Inflammatory macrophage (primary cell): ENCODE data around the gene NLRP4.

ENCODE experiments used
- DNase-seq, 2 donors: peaks; one replicate each; pipeline ENCODE4 v3.0.0-alpha.2; 2020 to 2022
- total RNA-seq, 18 experiments: gene quantifications; one replicate each; lab custom pipeline; 2026; ENCODE audit warnings: mixed read lengths in 6 of 18, inconsistent platforms in 2 of 18; lab: John Stamatoyannopoulos, UW

Gene NLRP4, protein sequence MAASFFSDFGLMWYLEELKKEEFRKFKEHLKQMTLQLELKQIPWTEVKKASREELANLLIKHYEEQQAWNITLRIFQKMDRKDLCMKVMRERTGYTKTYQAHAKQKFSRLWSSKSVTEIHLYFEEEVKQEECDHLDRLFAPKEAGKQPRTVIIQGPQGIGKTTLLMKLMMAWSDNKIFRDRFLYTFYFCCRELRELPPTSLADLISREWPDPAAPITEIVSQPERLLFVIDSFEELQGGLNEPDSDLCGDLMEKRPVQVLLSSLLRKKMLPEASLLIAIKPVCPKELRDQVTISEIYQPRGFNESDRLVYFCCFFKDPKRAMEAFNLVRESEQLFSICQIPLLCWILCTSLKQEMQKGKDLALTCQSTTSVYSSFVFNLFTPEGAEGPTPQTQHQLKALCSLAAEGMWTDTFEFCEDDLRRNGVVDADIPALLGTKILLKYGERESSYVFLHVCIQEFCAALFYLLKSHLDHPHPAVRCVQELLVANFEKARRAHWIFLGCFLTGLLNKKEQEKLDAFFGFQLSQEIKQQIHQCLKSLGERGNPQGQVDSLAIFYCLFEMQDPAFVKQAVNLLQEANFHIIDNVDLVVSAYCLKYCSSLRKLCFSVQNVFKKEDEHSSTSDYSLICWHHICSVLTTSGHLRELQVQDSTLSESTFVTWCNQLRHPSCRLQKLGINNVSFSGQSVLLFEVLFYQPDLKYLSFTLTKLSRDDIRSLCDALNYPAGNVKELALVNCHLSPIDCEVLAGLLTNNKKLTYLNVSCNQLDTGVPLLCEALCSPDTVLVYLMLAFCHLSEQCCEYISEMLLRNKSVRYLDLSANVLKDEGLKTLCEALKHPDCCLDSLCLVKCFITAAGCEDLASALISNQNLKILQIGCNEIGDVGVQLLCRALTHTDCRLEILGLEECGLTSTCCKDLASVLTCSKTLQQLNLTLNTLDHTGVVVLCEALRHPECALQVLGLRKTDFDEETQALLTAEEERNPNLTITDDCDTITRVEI
- total RNA-seq, result 0 to 0.07 (median 0) reads per million in 18 experiments

DNA sequence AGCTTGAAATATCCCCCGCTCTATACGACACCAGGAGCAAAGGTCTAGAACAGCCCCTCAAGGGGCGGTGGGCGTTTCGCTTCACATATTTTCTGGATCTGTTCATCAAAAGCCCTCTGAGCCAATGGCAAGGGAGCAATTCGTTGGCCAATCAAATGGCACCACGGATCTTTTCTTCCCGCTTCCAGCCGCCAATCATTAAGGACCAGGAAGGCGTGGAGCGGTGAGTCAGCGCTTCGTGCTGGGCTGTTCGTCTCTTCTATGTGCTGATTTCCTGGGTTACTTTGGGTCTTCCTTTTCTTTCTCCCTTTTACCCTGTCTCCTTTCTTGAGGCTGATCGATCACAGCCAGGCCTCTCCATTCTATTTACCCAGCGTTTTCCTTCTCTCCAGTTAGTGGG lies at the start of gene NLRP4:
Gene NLRP4 (plus strand): TSS at position 201 of the 400 bp plus-strand sequence. CDS start 15,541 bp downstream, outside the sequence.
- DNase-seq, result no peak

DNA sequence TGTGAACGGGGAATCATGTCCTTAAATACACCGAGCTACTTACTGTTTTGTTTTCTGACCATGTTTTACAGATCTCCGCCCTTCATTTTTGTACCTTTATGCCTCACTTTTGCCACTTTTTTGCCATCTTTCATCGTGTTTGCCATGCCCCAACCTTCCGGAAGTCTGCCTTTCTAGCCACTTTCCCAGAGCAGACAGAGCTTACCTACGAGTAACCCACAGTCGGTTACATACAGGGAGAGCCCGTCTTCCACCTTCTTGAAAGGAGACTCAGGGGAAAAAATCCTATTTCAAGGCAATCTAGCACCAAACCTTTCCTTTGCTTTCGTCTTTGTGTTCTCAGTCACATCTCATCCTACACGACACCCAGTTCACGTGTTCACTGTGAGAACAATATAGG lies 41.3 kb upstream of the NLRP4 start:
- DNase-seq, result no peak

- DNase-seq, result no peak
Observed at GRCh38 chr19:55801416-55801815, 34.9 kb upstream of the NLRP4 start.

- DNase-seq, result no peak
Observed at GRCh38 chr19:55802281-55802680, 34.1 kb upstream of the NLRP4 start.

- DNase-seq, result peak; percentile 50 to 56
Observed at GRCh38 chr19:55809381-55810058, 26.8 kb upstream of the NLRP4 start.

- no peak for DNase-seq
Observed at GRCh38 chr19:55811340-55811739, 25.0 kb upstream of the NLRP4 start.

- no peak for DNase-seq
Observed at GRCh38 chr19:55812449-55812848, 23.9 kb upstream of the NLRP4 start.

DNA sequence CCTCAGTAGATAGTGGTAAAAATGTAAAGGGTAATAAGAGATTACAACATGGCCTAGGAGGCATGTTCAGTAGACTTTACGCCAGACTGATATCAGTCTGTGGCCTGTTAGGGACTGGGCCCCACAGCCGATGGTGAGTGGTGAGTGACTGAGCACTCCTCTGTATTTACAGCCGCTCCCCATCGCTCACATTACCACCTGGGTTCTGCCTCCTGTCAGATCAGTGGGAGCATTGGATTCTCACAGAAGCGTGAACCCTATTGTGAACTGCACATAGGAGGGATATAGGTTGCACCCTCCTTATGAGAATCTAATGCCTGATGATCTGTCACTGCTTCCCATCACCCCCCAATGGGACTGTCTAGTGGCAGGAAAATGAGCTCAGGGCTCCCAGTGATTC lies 22.4 kb upstream of the NLRP4 start:
- DNase-seq, result no peak

DNA sequence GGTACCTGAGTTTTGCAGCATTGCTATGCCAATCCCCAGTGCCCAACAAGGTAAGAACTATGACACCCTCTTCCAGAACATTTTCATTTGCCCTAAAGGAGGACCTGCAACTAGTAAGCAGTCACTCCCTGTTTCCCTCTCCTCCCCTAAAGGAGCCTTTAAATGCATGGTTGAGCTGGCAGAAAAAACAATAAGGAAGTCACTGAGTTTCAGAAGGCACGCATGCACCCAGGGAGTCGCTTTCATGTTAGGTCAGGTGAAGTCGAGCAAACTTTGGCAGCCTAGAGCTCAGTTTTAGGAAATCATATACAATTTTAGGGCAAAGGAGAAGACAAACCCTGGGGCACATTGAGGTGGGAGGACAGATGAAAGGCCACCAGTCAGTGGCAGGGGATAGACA lies 16.3 kb upstream of the NLRP4 start:
- DNase-seq, result no peak

DNA sequence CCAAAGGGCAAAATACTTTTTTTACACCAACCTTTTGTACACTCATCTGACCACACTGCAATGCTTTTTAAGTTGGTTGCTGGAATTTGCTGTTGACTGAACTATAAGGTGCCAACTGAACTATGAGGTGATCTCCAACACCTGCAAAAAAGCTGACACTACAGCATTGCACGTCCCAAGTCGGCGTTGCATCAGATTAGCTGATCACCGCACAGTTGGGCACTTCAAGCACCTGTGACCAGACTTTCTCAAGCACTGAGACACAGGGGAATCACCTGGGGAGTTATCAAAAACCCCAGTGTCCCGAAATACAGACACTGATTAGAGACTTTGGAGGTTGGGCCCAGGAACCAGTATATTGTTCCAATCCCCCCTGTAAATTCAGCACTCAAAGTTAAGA lies 5.7 kb upstream of the NLRP4 start:
- DNase-seq, result no peak

DNA sequence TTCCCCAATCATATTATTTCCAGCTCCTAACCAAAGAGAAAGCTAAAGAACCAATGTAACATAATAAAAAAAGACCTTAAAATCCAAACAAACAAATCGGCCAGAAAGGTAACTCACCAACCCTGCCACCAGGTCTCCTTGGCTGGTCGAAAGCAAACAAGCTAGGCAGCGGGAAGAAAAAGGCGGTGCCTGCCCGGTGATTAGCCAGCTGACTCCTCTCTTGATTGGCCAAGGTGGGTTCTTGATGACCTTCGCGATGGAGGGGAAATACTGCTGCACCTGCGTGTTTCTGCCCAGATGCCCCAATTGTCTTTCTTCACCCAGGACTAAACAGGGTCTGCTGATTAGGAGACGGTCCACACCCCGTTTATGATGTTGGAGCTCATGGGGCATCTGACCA lies 4.5 kb upstream of the NLRP4 start, which contains the start of gene NLRP11:
Gene NLRP11 (minus strand): TSS at position 154 of the 400 bp plus-strand sequence. CDS start 13,825 bp downstream, outside the sequence.
- no peak for DNase-seq

DNA sequence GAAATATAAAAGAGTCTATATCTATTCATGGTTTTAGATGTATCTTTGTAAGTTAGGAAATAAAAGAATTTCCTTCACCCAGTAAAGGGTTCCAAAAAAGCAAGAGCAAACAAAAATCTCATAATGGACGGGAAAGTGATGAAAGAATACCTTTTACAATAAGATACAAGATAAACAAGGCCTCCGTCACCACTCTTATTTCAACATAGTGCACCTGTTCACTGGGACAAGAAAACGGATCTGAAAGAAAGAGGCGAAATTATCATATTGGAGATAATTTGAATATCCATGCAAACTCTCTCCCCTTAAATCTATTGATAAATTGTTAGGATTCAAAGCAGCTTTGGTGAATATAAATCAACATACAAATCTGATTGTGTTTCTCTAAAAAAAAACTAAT lies 3.7 kb upstream of the NLRP4 start:
- no peak for DNase-seq

- no peak for DNase-seq
Observed at GRCh38 chr19:55838251-55838650, 1.9 kb downstream of the NLRP4 start.

DNA sequence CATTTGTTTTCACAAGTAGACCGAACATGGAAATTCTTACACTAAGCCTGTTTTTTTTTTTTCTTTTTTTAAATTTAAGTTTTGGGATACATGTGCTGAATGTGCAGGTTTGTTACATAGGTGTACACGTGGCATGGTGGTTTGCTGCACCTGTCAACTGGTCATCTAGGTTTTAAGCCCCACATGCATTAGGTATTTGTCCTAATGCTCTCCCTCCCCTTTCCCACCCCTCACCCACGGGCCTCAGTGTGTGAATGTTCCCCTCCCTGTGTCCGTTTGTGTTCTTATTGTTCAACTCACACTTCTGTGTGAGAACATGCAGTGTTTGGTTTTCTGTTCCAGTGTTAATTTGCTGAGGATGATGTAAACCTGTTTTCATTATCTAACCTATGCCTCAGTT lies 2.6 kb downstream of the NLRP4 start:
- no peak for DNase-seq

DNA sequence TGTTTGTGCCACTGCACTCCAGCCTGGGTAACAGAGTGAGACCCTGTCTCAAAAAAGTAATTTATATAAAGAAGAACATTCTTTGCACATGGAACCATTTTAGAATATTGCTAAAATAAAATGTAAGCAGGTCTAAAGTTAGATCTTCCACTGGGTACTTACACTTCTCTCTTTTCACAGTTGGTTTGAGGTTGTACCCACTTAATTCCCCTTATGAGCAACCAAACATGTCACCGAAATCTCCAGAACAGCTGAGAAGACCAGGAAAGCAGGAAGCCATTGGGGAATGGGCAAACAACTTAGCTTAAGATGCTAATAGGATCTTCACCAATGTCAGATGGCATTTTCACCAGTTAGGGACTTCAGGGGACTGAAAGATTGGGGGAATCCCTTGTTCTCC lies 18.8 kb downstream of the NLRP4 start:
- DNase-seq, result no peak

DNA sequence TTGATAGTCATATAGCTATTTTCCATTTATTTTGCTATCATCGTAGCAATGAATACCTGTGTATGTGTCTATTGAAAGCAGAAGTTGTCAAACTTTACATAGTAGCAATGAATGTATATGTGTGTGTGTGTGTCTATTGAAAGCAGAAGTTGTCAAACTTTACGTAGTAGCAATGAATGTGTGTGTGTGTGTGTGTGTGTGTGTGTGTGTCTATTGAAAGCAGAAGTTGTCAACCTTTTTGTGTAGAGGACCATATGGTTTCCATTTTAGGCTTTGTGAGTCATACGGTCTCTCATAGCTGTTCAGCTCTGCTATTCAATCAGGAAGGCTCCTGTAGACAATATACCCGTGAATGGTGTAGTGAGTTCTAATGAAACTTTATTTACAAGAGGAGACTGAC lies 20.8 kb downstream of the NLRP4 start:
- peak in 1 of 2 donors; percentile 3 for DNase-seq

- DNase-seq, result no peak
Observed at GRCh38 chr19:55857974-55858373, 21.6 kb downstream of the NLRP4 start.

- DNase-seq, result no peak
Observed at GRCh38 chr19:55858401-55858800, 22.1 kb downstream of the NLRP4 start.

DNA sequence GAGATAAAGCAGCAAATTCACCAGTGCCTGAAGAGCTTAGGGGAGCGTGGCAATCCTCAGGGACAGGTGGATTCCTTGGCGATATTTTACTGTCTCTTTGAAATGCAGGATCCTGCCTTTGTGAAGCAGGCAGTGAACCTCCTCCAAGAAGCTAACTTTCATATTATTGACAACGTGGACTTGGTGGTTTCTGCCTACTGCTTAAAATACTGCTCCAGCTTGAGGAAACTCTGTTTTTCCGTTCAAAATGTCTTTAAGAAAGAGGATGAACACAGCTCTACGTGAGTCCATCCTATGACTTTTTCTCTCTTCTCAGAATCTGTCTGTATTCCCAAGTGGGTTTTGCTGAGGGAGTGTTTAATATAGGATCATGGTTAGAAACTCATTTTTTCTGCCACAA lies 22.6 kb downstream of the NLRP4 start:
- no peak for DNase-seq

GRCh38 chr19:55866521-55866920 lies 30.2 kb downstream of the NLRP4 start:
- no peak for DNase-seq

GRCh38 chr19:55867101-55867500 lies 30.8 kb downstream of the NLRP4 start:
- no peak for DNase-seq

DNA sequence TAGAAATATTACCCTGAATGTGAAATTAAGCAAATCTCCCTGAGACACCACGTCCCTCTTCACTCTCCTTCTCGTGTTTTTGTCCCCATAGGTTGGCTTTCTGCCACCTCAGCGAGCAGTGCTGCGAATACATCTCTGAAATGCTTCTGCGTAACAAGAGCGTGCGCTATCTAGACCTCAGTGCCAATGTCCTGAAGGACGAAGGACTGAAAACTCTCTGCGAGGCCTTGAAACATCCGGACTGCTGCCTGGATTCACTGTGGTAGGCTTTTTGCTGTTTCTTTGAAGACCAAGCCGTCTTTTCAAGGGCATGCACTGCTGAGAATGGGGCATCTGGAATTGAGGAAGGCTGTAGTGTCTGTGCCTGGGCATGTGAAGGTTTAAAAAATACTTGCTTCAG lies 34.4 kb downstream of the NLRP4 start:
- DNase-seq, result no peak

DNA sequence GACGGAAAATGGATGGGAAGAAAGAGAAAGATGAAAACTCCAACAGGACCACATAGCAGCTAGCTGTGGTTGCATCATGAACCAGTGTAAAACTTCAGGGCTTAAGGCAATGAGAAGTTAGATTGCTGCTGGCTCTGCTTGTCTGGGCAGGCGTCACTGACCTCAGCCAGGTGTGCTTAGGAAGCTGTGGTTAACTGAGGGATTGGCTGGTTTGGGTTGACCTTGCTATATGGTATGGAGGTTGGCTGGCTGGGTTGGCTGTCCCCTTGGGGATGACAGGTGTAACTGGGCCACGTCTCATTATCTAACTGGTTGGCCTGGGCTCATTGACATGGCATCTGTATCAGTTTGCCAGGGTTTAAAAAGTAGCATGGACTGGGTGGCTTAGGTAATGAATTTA lies 40.9 kb downstream of the NLRP4 start:
- DNase-seq, result no peak
